ENCODE measurements around the gene CCL2.

DNA sequence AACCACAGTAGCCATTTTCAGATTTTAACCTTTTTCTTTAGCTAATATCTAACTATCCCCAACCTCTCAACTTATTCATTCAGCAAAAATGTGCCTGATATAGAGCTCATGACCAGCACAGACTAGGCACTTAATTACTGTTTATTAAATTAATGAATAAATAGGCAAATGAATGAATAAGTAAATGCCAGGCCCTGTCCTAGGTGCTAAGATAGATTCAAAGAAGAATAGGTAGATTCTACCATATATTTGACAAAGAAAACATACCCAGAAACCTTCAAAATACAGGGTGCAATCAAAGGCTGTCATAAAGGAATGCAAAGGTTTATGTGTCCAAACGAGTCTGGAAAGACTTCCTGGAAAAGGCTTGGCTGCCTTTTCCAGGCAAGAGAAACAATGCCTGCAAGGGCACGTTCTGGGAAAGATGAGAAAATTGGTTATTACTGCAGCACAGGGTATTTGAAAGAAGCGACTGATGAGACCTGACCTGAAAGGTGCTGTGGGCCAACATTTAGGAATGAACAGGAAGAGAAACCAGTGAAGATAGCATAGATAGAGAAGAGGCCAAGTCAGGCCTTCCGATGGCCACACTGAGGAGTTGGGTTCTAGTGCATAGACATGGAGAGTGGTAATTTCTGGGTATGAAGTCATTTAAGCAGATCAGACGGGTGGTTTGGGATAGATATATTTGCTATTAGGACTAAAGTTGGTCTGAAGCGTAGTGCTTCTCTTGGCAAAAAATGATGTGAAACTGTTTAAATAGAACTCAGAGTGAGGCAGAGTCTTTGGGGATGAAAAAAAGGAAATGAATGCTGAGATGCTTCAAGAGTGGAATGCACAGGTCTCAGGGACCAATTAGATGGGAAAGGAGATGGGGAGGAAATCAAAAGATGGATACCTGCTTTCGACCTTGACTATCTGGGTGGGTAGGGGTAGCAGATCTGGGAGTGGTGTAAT, 11.4 kb upstream of the CCL2 start:
- TF ChIP-seq POLR2AphosphoS5 (IDR thresholded peaks at IDR 0.05; ENCODE audit: low read depth, low read length), result no peak
- TF ChIP-seq, protein P1, sequence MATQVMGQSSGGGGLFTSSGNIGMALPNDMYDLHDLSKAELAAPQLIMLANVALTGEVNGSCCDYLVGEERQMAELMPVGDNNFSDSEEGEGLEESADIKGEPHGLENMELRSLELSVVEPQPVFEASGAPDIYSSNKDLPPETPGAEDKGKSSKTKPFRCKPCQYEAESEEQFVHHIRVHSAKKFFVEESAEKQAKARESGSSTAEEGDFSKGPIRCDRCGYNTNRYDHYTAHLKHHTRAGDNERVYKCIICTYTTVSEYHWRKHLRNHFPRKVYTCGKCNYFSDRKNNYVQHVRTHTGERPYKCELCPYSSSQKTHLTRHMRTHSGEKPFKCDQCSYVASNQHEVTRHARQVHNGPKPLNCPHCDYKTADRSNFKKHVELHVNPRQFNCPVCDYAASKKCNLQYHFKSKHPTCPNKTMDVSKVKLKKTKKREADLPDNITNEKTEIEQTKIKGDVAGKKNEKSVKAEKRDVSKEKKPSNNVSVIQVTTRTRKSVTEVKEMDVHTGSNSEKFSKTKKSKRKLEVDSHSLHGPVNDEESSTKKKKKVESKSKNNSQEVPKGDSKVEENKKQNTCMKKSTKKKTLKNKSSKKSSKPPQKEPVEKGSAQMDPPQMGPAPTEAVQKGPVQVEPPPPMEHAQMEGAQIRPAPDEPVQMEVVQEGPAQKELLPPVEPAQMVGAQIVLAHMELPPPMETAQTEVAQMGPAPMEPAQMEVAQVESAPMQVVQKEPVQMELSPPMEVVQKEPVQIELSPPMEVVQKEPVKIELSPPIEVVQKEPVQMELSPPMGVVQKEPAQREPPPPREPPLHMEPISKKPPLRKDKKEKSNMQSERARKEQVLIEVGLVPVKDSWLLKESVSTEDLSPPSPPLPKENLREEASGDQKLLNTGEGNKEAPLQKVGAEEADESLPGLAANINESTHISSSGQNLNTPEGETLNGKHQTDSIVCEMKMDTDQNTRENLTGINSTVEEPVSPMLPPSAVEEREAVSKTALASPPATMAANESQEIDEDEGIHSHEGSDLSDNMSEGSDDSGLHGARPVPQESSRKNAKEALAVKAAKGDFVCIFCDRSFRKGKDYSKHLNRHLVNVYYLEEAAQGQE (IDR thresholded peaks at IDR 0.05; ENCODE audit: insufficient read depth in 1 of 2, low read depth in 2 of 2, low read length in 2 of 2), result no peak
